HepG2 (cell line): Measurements from ENCODE around the gene WNT3A. TPM values are rescaled to one million over a fixed set of nuclear protein-coding genes. Genes with fewer than 3 reads are reported as not detected.
A peak's percentile ranks its signal among the peaks of the same experiment; 100 is the strongest.

Experiments
- ATF1 ChIP-seq: IDR thresholded peaks from 2 replicates; pipeline ENCODE4 v1.6.1; 2016; ENCODE audit warnings: mild to moderate bottlenecking, control low read depth
- BRCA1 ChIP-seq: sonication (generic); formaldehyde crosslinking; IDR thresholded peaks from 2 replicates; pipeline ENCODE4 v1.4.0; 2020; ENCODE audit warnings: missing genetic modification reagents
- CEBPG ChIP-seq: IDR thresholded peaks from 2 replicates; pipeline ENCODE4 v1.6.1; 2016
- DBP ChIP-seq: sonication (generic); formaldehyde crosslinking; IDR thresholded peaks from 2 replicates; pipeline ENCODE4 v1.4.0; 2020; ENCODE audit warnings: missing genetic modification reagents; ENCODE audit errors: not compliant biosample characterization
- ERF ChIP-seq: IDR thresholded peaks from 2 replicates; pipeline ENCODE4 v1.6.1; 2018; ENCODE audit warnings: missing biosample characterization, missing genetic modification reagents
- KLF11 ChIP-seq: IDR thresholded peaks from 2 replicates; pipeline ENCODE4 v1.6.1; 2016; ENCODE audit warnings: missing compliant biosample characterization
- KLF15 ChIP-seq: sonication (generic); formaldehyde crosslinking; IDR thresholded peaks from 2 replicates; pipeline ENCODE4 v1.8.1; 2023; ENCODE audit warnings: borderline replicate concordance, mild to moderate bottlenecking, inconsistent platforms, missing genetic modification reagents, mixed read lengths
- KMT2B ChIP-seq: IDR thresholded peaks from 2 replicates; pipeline ENCODE4 v1.6.1; 2016; ENCODE audit warnings: missing genetic modification reagents, missing compliant biosample characterization
- LCORL ChIP-seq, 2 experiments: fragments of 450-650 bp in 1 of 2; sonication (generic) in 1 of 2; formaldehyde crosslinking in 1 of 2; IDR thresholded peaks; 2 replicates each; pipeline versions ENCODE4 v1.5.0 to v1.6.1; 2017 to 2020; ENCODE audit warnings: antibody characterized with exemption in 1 of 2, missing genetic modification reagents in 1 of 2
- MED8 ChIP-seq: sonication (generic); formaldehyde crosslinking; IDR thresholded peaks from 2 replicates; pipeline ENCODE4 v1.8.1; 2023; ENCODE audit warnings: mild to moderate bottlenecking, missing genetic modification reagents; ENCODE audit not compliant: insufficient replicate concordance
- PHF21A ChIP-seq: sonication (generic); formaldehyde crosslinking; IDR thresholded peaks from 2 replicates; pipeline ENCODE4 v1.5.0; 2020; ENCODE audit warnings: mild to moderate bottlenecking, missing genetic modification reagents
- PITX1 ChIP-seq: sonication (generic); formaldehyde crosslinking; IDR thresholded peaks from 2 replicates; pipeline ENCODE4 v1.5.1; 2020; ENCODE audit warnings: mild to moderate bottlenecking, missing genetic modification reagents
- PPARG ChIP-seq: conservative IDR thresholded peaks from 2 replicates; pipeline ENCODE4 v1.6.1; 2016; ENCODE audit warnings: missing biosample characterization, missing genetic modification reagents
- RFX5 ChIP-seq: IDR thresholded peaks from 2 replicates; pipeline ENCODE4 v1.6.1; 2011; ENCODE audit warnings: low read depth, low read length, improper control_type of control experiment
- RXRA ChIP-seq: sonication (generic); formaldehyde crosslinking; IDR thresholded peaks from 2 replicates; pipeline ENCODE4 v1.5.1; 2020; ENCODE audit warnings: missing genetic modification reagents
- SMAD3 ChIP-seq: sonication (generic); formaldehyde crosslinking; IDR thresholded peaks from 2 replicates; pipeline ENCODE4 v1.4.0; 2020; ENCODE audit warnings: missing genetic modification reagents
- SMARCC2 ChIP-seq: fragments of 450-650 bp; IDR thresholded peaks from 2 replicates; pipeline ENCODE4 v1.6.1; 2017; ENCODE audit warnings: antibody characterized with exemption, mild to moderate bottlenecking
- ZFX ChIP-seq: sonication (generic); formaldehyde crosslinking; IDR thresholded peaks from 2 replicates; pipeline ENCODE4 v1.4.0; 2020; ENCODE audit warnings: mild to moderate bottlenecking, low read depth, missing genetic modification reagents, moderate library complexity
- ZNF260 ChIP-seq: sonication (generic); formaldehyde crosslinking; IDR thresholded peaks from 2 replicates; pipeline ENCODE4 v1.4.0; 2020; ENCODE audit warnings: missing genetic modification reagents, low read depth, mild to moderate bottlenecking, borderline replicate concordance
- ZNF414 ChIP-seq: sonication (generic); formaldehyde crosslinking; IDR thresholded peaks from 2 replicates; pipeline ENCODE4 v1.5.0; 2020; ENCODE audit warnings: missing genetic modification reagents
- ZNF629 ChIP-seq: sonication (generic); formaldehyde crosslinking; conservative IDR thresholded peaks from 2 replicates; pipeline ENCODE4 v1.5.0; 2020; ENCODE audit warnings: missing genetic modification reagents
- ZNF644 ChIP-seq: IDR thresholded peaks from 2 replicates; pipeline ENCODE4 v1.6.1; 2016; ENCODE audit warnings: low read depth
- ZNF674 ChIP-seq: sonication (generic); formaldehyde crosslinking; IDR thresholded peaks from 2 replicates; pipeline ENCODE4 v1.5.0; 2020; ENCODE audit warnings: low read depth, mild to moderate bottlenecking, missing genetic modification reagents
- polyA plus RNA-seq, 8 experiments: library from polyadenylated mRNA; depleted of rRNA in 3 of 8; stranded (reverse) in 7 of 8; unstranded in 1 of 8; fragments of >200 nt; fragmentation: Illumina TruSeq in 4 of 8; extraction: Trizol in 4 of 8; gene quantifications; 2 replicates each; pipeline versions ENCODE4 v1.2.1 to v1.2.3, GENCODE V29; 2011 to 2016; ENCODE audit warnings: low read depth in 4 of 8, missing spikeins in 1 of 8, mixed read lengths in 1 of 8; ENCODE audit not compliant: insufficient read depth in 1 of 8
- total RNA-seq, 5 experiments: library from RNA; depleted of rRNA; stranded (reverse); fragments of >200 nt; fragmentation: Illumina TruSeq; extraction: Trizol; gene quantifications; 2 replicates each; pipeline ENCODE4 v1.2.3, GENCODE V29; 2016; ENCODE audit warnings: low read depth in 1 of 5
- TF ChIP-seq, protein P1 (sequence below): sonication (generic); formaldehyde crosslinking; IDR thresholded peaks from 2 replicates; pipeline ENCODE4 v1.4.0; 2020; ENCODE audit warnings: mild to moderate bottlenecking, low read depth, missing genetic modification reagents
- TF ChIP-seq, protein P2 (sequence below): sonication (generic); formaldehyde crosslinking; IDR thresholded peaks from 2 replicates; pipeline ENCODE4 v1.5.1; 2020; ENCODE audit warnings: missing genetic modification reagents, mild to moderate bottlenecking, borderline replicate concordance
- TF ChIP-seq, protein P3 (sequence below): sonication (generic); formaldehyde crosslinking; IDR thresholded peaks from 2 replicates; pipeline ENCODE4 v1.4.0; 2020; ENCODE audit warnings: missing genetic modification reagents, borderline replicate concordance

The WNT3A gene
- total and polyA plus RNA-seq, 2 of the 13 experiments (the other 11 are each of a cell fraction or from before 2014, with no cell fraction given): not detected

GRCh38 chr1:228082918-228083870, 76.4 kb downstream of the WNT3A start (continued):
- TF ChIP-seq ATF1 (CRISPR knock-in tag) (no peak), LCORL (IDR thresholded peaks at IDR 0.05) (no peak), LCORL (CRISPR knock-in tag; IDR thresholded peaks at IDR 0.05) (no peak), PPARG (no peak), DBP (CRISPR knock-in tag) (no peak), RFX5 (no peak), KMT2B (no peak), KLF11 (CRISPR knock-in tag) (no peak), ZNF260 (CRISPR knock-in tag) (no peak), PITX1 (peak; percentile 56; the same call in 1 of the 2 replicates), ZNF674 (no peak), ERF (CRISPR knock-in tag) (no peak), BRCA1 (CRISPR knock-in tag) (no peak), KLF15 (0 out of 2 replicates have a peak, but pooled peaks have one; percentile 45), CEBPG (CRISPR knock-in tag) (no peak), ZNF414 (CRISPR knock-in tag) (peak; percentile 81; the same call in 1 of the 2 replicates), ZFX (CRISPR knock-in tag) (peak; percentile 65), MED8 (CRISPR knock-in tag) (no peak), RXRA (no peak; the same call in 1 of the 2 replicates), PHF21A (CRISPR knock-in tag) (no peak; the same call in 1 of the 2 replicates), SMAD3 (CRISPR knock-in tag) (no peak), ZNF629 (CRISPR knock-in tag) (no peak), SMARCC2 (no peak), ZNF644 (CRISPR knock-in tag) (no peak)
- TF ChIP-seq, protein P1, sequence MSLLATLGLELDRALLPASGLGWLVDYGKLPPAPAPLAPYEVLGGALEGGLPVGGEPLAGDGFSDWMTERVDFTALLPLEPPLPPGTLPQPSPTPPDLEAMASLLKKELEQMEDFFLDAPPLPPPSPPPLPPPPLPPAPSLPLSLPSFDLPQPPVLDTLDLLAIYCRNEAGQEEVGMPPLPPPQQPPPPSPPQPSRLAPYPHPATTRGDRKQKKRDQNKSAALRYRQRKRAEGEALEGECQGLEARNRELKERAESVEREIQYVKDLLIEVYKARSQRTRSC (CRISPR knock-in tag): no peak
- TF ChIP-seq, protein P2, sequence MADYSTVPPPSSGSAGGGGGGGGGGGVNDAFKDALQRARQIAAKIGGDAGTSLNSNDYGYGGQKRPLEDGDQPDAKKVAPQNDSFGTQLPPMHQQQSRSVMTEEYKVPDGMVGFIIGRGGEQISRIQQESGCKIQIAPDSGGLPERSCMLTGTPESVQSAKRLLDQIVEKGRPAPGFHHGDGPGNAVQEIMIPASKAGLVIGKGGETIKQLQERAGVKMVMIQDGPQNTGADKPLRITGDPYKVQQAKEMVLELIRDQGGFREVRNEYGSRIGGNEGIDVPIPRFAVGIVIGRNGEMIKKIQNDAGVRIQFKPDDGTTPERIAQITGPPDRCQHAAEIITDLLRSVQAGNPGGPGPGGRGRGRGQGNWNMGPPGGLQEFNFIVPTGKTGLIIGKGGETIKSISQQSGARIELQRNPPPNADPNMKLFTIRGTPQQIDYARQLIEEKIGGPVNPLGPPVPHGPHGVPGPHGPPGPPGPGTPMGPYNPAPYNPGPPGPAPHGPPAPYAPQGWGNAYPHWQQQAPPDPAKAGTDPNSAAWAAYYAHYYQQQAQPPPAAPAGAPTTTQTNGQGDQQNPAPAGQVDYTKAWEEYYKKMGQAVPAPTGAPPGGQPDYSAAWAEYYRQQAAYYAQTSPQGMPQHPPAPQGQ: no peak
- TF ChIP-seq, protein P3, sequence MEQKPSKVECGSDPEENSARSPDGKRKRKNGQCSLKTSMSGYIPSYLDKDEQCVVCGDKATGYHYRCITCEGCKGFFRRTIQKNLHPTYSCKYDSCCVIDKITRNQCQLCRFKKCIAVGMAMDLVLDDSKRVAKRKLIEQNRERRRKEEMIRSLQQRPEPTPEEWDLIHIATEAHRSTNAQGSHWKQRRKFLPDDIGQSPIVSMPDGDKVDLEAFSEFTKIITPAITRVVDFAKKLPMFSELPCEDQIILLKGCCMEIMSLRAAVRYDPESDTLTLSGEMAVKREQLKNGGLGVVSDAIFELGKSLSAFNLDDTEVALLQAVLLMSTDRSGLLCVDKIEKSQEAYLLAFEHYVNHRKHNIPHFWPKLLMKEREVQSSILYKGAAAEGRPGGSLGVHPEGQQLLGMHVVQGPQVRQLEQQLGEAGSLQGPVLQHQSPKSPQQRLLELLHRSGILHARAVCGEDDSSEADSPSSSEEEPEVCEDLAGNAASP (CRISPR knock-in tag): no peak
